PFSK-1 (cell line): ENCODE data around the gene ACBD4.

Source experiments
- FOXP2 ChIP-seq: optimal IDR thresholded peaks from 2 replicates; pipeline ENCODE3; 2011; ENCODE audit warnings: borderline replicate concordance, control low read depth, inconsistent platforms; ENCODE audit not compliant: insufficient read depth; ENCODE audit errors: extremely low read length, extremely low read depth
- POLR2AphosphoS5 ChIP-seq: IDR thresholded peaks from 2 replicates; pipeline ENCODE4 v1.6.1; 2012; ENCODE audit warnings: low read depth, mild to moderate bottlenecking, control low read depth, low read length, moderate library complexity
- REST ChIP-seq, 2 experiments: IDR thresholded peaks; 2 replicates each; pipeline versions ENCODE4 v1.6.1 to v1.8.0; 2011 to 2012; ENCODE audit warnings: low read depth in 2 of 2, low read length in 2 of 2, control low read depth in 1 of 2, inconsistent platforms in 1 of 2, mild to moderate bottlenecking in 1 of 2, moderate library complexity in 1 of 2; ENCODE audit not compliant: insufficient read depth in 1 of 2
- SIN3A ChIP-seq: IDR thresholded peaks from 2 replicates; pipeline ENCODE4 v1.6.1; 2012; ENCODE audit warnings: mild to moderate bottlenecking, low read length, moderate library complexity, borderline replicate concordance; ENCODE audit not compliant: insufficient read depth
- TAF1 ChIP-seq: IDR thresholded peaks from 2 replicates; pipeline ENCODE4 v1.6.1; 2012; ENCODE audit warnings: low read length, control low read depth, borderline replicate concordance; ENCODE audit not compliant: insufficient read depth

GRCh38 chr17:45110676-45111611 is 24.5 kb upstream of the ACBD4 start:
- TF ChIP-seq POLR2AphosphoS5 (no peak), REST (IDR thresholded peaks at IDR 0.05; ENCODE audit: insufficient read depth in 1 of 2, low read depth in 2 of 2, low read length in 2 of 2) (no peak), TAF1 (no peak), SIN3A (no peak), FOXP2 (no peak)
